Activated T-cell treated with anti-CD3 and anti-CD28 coated beads for 4 hours (primary cell): ENCODE results near the gene TRIP13.
A peak's percentile ranks its signal among the peaks of the same experiment; 100 is the strongest.
"Not testable (repeated sequence)": the region's sequence is repeated elsewhere in the genome, so short reads cannot be mapped to it uniquely, and the experiment has no call there.

Experiments
- DNase-seq: peaks from one replicate; pipeline ENCODE4 v3.0.0-alpha.2; 2020

The TRIP13 gene

GRCh38 chr5:892394-893136, at the start of gene TRIP13, which contains the start of gene BRD9:
TSS of gene TRIP13 (plus strand) at chr5:892884. CDS start at chr5:892999, 115 bp downstream.
TSS of gene BRD9 (minus strand) at chr5:892801. CDS start at chr5:892657, 144 bp downstream.
- peak; percentile 71 for DNase-seq

GRCh38 chr5:843371-843770, 49.3 kb upstream of the TRIP13 start:
- not testable (repeated sequence) for DNase-seq

GRCh38 chr5:843926-844325, 48.8 kb upstream of the TRIP13 start:
- DNase-seq = not testable (repeated sequence)

- not testable (repeated sequence) for DNase-seq
Measured at GRCh38 chr5:844426-844825, 48.3 kb upstream of the TRIP13 start.

- not testable (repeated sequence) for DNase-seq
Measured at GRCh38 chr5:845031-845675, 47.5 kb upstream of the TRIP13 start.

GRCh38 chr5:845676-846601, 46.7 kb upstream of the TRIP13 start:
- DNase-seq = not testable (repeated sequence)

- not testable (repeated sequence) for DNase-seq
Measured at GRCh38 chr5:846602-847091, 46.0 kb upstream of the TRIP13 start.

GRCh38 chr5:847212-847611, 45.5 kb upstream of the TRIP13 start:
- DNase-seq = not testable (repeated sequence)

GRCh38 chr5:847736-848135, 44.9 kb upstream of the TRIP13 start:
- not testable (repeated sequence) for DNase-seq

- DNase-seq = no peak
Measured at GRCh38 chr5:848671-849111, 44.0 kb upstream of the TRIP13 start.

GRCh38 chr5:849651-850301, 42.9 kb upstream of the TRIP13 start:
- DNase-seq = no peak

GRCh38 chr5:850511-851006, 42.1 kb upstream of the TRIP13 start, which contains the start of gene ZDHHC11:
TSS of gene ZDHHC11 (minus strand) at chr5:850986. CDS start at chr5:850602, 384 bp downstream.
- no peak for DNase-seq

GRCh38 chr5:851076-851475, 41.6 kb upstream of the TRIP13 start:
- DNase-seq = no peak

GRCh38 chr5:851553-851952, 41.1 kb upstream of the TRIP13 start:
- DNase-seq = no peak

- no peak for DNase-seq
Measured at GRCh38 chr5:852018-852417, 40.7 kb upstream of the TRIP13 start.

- no peak for DNase-seq
Measured at GRCh38 chr5:852431-853401, 40.0 kb upstream of the TRIP13 start.

- not testable (repeated sequence) for DNase-seq
Measured at GRCh38 chr5:853416-854090, 39.1 kb upstream of the TRIP13 start.

- DNase-seq = no peak
Measured at GRCh38 chr5:854217-854616, 38.5 kb upstream of the TRIP13 start.

GRCh38 chr5:854966-855743, 37.5 kb upstream of the TRIP13 start:
- no peak for DNase-seq
